IMR-90 (cell line): Measurements from ENCODE around the gene NT5E. TPM values are rescaled to one million over a fixed set of nuclear protein-coding genes. Genes with fewer than 3 reads are reported as not detected.

ENCODE experiments used
- ATAC-seq: fragments of 200-7000 bp; cut with Tn5 transposase; 2 replicates; pipeline ENCODE4 v1.9.1; 2020; ENCODE audit warnings: low read depth, mild to moderate bottlenecking, moderate library complexity
- BruUV-seq: library from RNA; stranded (reverse); fragments of 400-500 nt; replicated peaks from 2 replicates; lab custom pipeline; 2021; lab: Mats Ljungman, UMichigan
- CTCF ChIA-PET: fragments of 300-600 bp; formaldehyde crosslinking; extraction: SDS; loops from one replicate; lab custom pipeline; 2021; ENCODE audit warnings: antibody characterized with exemption; lab: Yijun Ruan, JAX
- POLR2A ChIA-PET: fragments of 300-600 bp; sonication (Branson Sonifier 250); formaldehyde crosslinking; loops from one replicate; lab custom pipeline; 2022; ENCODE audit warnings: antibody characterized with exemption; ENCODE audit not compliant: unreplicated experiment; lab: Charles Lee
- DNase-seq: peaks from one replicate; pipeline ENCODE4 v3.0.0; 2013
- H2AFZ ChIP-seq: replicated peaks from 2 replicates; pipeline ENCODE3; 2013; ENCODE audit warnings: low read length, mild to moderate bottlenecking; ENCODE audit not compliant: poor library complexity
- H2AK5ac ChIP-seq: 2 replicates; pipeline ENCODE4 v1.6.1; 2013; ENCODE audit warnings: low read depth, low read length, inconsistent platforms
- H2AK9ac ChIP-seq: replicated peaks from 2 replicates; pipeline ENCODE3; 2013; ENCODE audit warnings: mild to moderate bottlenecking, low read depth, low read length, moderate library complexity; ENCODE audit not compliant: poor library complexity
- H2BK120ac ChIP-seq: 2 replicates; pipeline ENCODE4 v1.6.1; 2013; ENCODE audit warnings: low read depth, low read length, inconsistent platforms
- H2BK15ac ChIP-seq: 3 replicates; pipeline ENCODE4 v1.6.1; 2013; ENCODE audit warnings: low read depth, low read length, inconsistent platforms
- H2BK20ac ChIP-seq: 2 replicates; pipeline ENCODE4 v1.6.1; 2013; ENCODE audit warnings: low read depth, mild to moderate bottlenecking, inconsistent platforms, low read length, moderate library complexity
- H2BK5ac ChIP-seq: 2 replicates; pipeline ENCODE4 v1.6.1; 2013; ENCODE audit warnings: mild to moderate bottlenecking, low read depth, low read length, inconsistent platforms; ENCODE audit not compliant: poor library complexity, severe bottlenecking
- H3K14ac ChIP-seq: replicated peaks from 2 replicates; pipeline ENCODE4 v1.6.1; 2013; ENCODE audit warnings: low read depth, low read length, inconsistent platforms
- H3K18ac ChIP-seq: 2 replicates; pipeline ENCODE4 v1.6.1; 2013; ENCODE audit warnings: low read depth, low read length, control low read depth
- H3K23ac ChIP-seq: 2 replicates; pipeline ENCODE4 v1.6.1; 2013; ENCODE audit warnings: low read depth, low read length, inconsistent platforms
- H3K27ac ChIP-seq: 2 replicates; pipeline ENCODE4 v1.5.1; 2013; ENCODE audit warnings: mild to moderate bottlenecking, control low read depth, low read length; ENCODE audit not compliant: insufficient read depth
- H3K27me3 ChIP-seq: 2 replicates; pipeline ENCODE4 v1.6.1; 2013; ENCODE audit warnings: low read length; ENCODE audit not compliant: control insufficient read depth, insufficient read depth
- H3K36me3 ChIP-seq: 2 replicates; pipeline ENCODE4 v1.6.1; 2013; ENCODE audit warnings: low read length, mixed read lengths; ENCODE audit not compliant: control insufficient read depth, insufficient read depth
- H3K4ac ChIP-seq: 2 replicates; pipeline ENCODE4 v1.6.1; 2013; ENCODE audit warnings: low read depth, low read length, inconsistent platforms
- H3K4me1 ChIP-seq: 2 replicates; pipeline ENCODE4 v1.6.1; 2013; ENCODE audit warnings: low read length, mixed read lengths; ENCODE audit not compliant: control insufficient read depth, insufficient read depth
- H3K4me2 ChIP-seq: 2 replicates; pipeline ENCODE4 v1.6.1; 2013; ENCODE audit warnings: low read depth, mild to moderate bottlenecking, control low read depth, low read length, moderate library complexity
- H3K4me3 ChIP-seq: 2 replicates; pipeline ENCODE4 v1.5.1; 2013; ENCODE audit warnings: low read depth, mild to moderate bottlenecking, control low read depth, low read length, moderate library complexity; ENCODE audit not compliant: insufficient read depth
- H3K56ac ChIP-seq: 2 replicates; pipeline ENCODE4 v1.6.1; 2013; ENCODE audit warnings: low read length, inconsistent platforms; ENCODE audit not compliant: insufficient read depth; ENCODE audit errors: extremely low read depth
- H3K79me1 ChIP-seq, 2 experiments: 2 replicates each; pipeline ENCODE4 v1.6.1; 2013; ENCODE audit warnings: low read length in 2 of 2, inconsistent platforms in 1 of 2, low read depth in 1 of 2
- H3K9ac ChIP-seq: 2 replicates; pipeline ENCODE4 v1.6.1; 2013; ENCODE audit warnings: low read depth, low read length, control low read depth
- H3K9me1 ChIP-seq: 2 replicates; pipeline ENCODE4 v1.6.1; 2013; ENCODE audit warnings: low read length, inconsistent platforms; ENCODE audit not compliant: insufficient read depth
- H3K9me3 ChIP-seq: 2 replicates; pipeline ENCODE4 v1.6.1; 2013; ENCODE audit warnings: low read length; ENCODE audit not compliant: control insufficient read depth, insufficient read depth
- H4K20me1 ChIP-seq: 2 replicates; pipeline ENCODE4 v1.6.1; 2013; ENCODE audit warnings: low read length, inconsistent platforms; ENCODE audit not compliant: insufficient read depth
- H4K5ac ChIP-seq: 2 replicates; pipeline ENCODE4 v1.6.1; 2013; ENCODE audit warnings: mild to moderate bottlenecking, low read depth, low read length, control low read depth
- H4K8ac ChIP-seq, 2 experiments: 2 replicates each; pipeline ENCODE4 v1.6.1; 2013; ENCODE audit warnings: low read depth in 2 of 2, low read length in 2 of 2, control low read depth in 1 of 2, inconsistent platforms in 1 of 2
- H4K91ac ChIP-seq: 2 replicates; pipeline ENCODE4 v1.6.1; 2013; ENCODE audit warnings: low read depth, low read length, inconsistent platforms; ENCODE audit not compliant: insufficient read depth
- BHLHE40 ChIP-seq: fragments of 150-350 bp; IDR thresholded peaks from 2 replicates; pipeline ENCODE4 v1.6.1; 2016; ENCODE audit warnings: mild to moderate bottlenecking, low read depth, low read length
- CHD1 ChIP-seq: IDR thresholded peaks from 2 replicates; pipeline ENCODE4 v1.6.1; 2012; ENCODE audit warnings: low read depth, low read length, improper control_type of control experiment
- FOS ChIP-seq: fragments of 150-350 bp; IDR thresholded peaks from 2 replicates; pipeline ENCODE4 v1.6.1; 2016; ENCODE audit warnings: low read depth, low read length
- MAFK ChIP-seq: IDR thresholded peaks from 2 replicates; pipeline ENCODE4 v1.6.1; 2012; ENCODE audit warnings: low read depth, low read length, improper control_type of control experiment
- MAZ ChIP-seq: IDR thresholded peaks from 2 replicates; pipeline ENCODE4 v1.6.1; 2012; ENCODE audit warnings: low read depth, mild to moderate bottlenecking, low read length, improper control_type of control experiment, moderate library complexity, borderline replicate concordance
- MXI1 ChIP-seq: IDR thresholded peaks from 2 replicates; pipeline ENCODE4 v1.6.1; 2012; ENCODE audit warnings: low read depth, mild to moderate bottlenecking, low read length, moderate library complexity, borderline replicate concordance
- NFE2L2 ChIP-seq: fragments of 150-350 bp; IDR thresholded peaks from 2 replicates; pipeline ENCODE4 v1.6.1; 2016; ENCODE audit warnings: low read depth, mild to moderate bottlenecking, low read length
- POLR2A ChIP-seq: IDR thresholded peaks from 2 replicates; pipeline ENCODE4 v1.6.1; 2012; ENCODE audit warnings: mild to moderate bottlenecking, low read depth, low read length
- RAD21 ChIP-seq: IDR thresholded peaks from 2 replicates; pipeline ENCODE4 v1.6.1; 2012; ENCODE audit warnings: low read length, improper control_type of control experiment
- RCOR1 ChIP-seq: IDR thresholded peaks from 2 replicates; pipeline ENCODE4 v1.6.1; 2012; ENCODE audit warnings: mild to moderate bottlenecking, low read length, improper control_type of control experiment; ENCODE audit not compliant: insufficient replicate concordance
- SMC3 ChIP-seq: fragments of 150-350 bp; IDR thresholded peaks from 2 replicates; pipeline ENCODE4 v1.6.1; 2016; ENCODE audit warnings: low read depth, mild to moderate bottlenecking, antibody characterized with exemption, low read length, moderate library complexity
- WGBS, 2 experiments: methylation state at CpG; one replicate each; pipeline versions ENCODE4 v1.1.5 to v1.1.7; 2013; ENCODE audit warnings: missing lambda C conversion rate in 2 of 2; ENCODE audit not compliant: insufficient read length in 1 of 2; ENCODE audit errors: extremely low coverage in 2 of 2; 5-methylcytosine and 5-hydroxymethylcytosine counted together
- dilution Hi-C: fragments of 300-500 bp; cut with HindIII; formaldehyde crosslinking; loops from one replicate; pipeline ENCODE4 v1.14.3; 2018; ENCODE audit warnings: low sequenced_read_pairs; ENCODE audit not compliant: unreplicated experiment
- in situ Hi-C: fragments of 300-500 bp; cut with MboI; formaldehyde crosslinking; loops from 3 replicates; pipeline ENCODE4 v1.14.3; 2019; ENCODE audit warnings: low sequenced_read_pairs, inconsistent platforms, mixed read lengths
- intact Hi-C: fragments of 100-400 bp; cut with micrococcal nuclease; formaldehyde crosslinking; loops from 2 replicates; pipeline ENCODE4 v1.10.0; 2022
- polyA plus RNA-seq, 3 experiments: library from polyadenylated mRNA; depleted of rRNA; stranded (reverse); fragments of >200 nt; gene quantifications; 2 replicates each; pipeline ENCODE4 v1.2.3, GENCODE V29; 2012; ENCODE audit warnings: low replicate concordance in 1 of 3
- total RNA-seq: library from RNA; depleted of rRNA; stranded (reverse); fragments of >200 nt; gene quantifications from 2 replicates; pipeline ENCODE4 v1.2.3, GENCODE V29; 2012
- TF ChIP-seq, protein P1 (sequence below): fragments of 150-350 bp; IDR thresholded peaks from 2 replicates; pipeline ENCODE4 v1.6.1; 2016; ENCODE audit warnings: low read depth, mild to moderate bottlenecking, low read length, moderate library complexity, borderline replicate concordance
- TF ChIP-seq, protein P2 (sequence below): conservative IDR thresholded peaks from 2 replicates; pipeline ENCODE4 v1.5.1; 2012; ENCODE audit warnings: mild to moderate bottlenecking, low read depth, low read length, improper control_type of control experiment
- TF ChIP-seq, protein P3 (sequence below): fragments of 150-350 bp; IDR thresholded peaks from 2 replicates; pipeline ENCODE4 v1.6.1; 2017; ENCODE audit warnings: mild to moderate bottlenecking, antibody characterized with exemption, low read length, low read depth

NT5E gene
- total and polyA plus RNA-seq, 2 of the 4 experiments (the other 2 are of a cell fraction), result 153 to 280 TPM

- Histone ChIP-seq H4K20me1 (no peaks in the 10 kb centered on the region), H3K79me1 (peaks cover 11 to 29% of the 10 kb centered on the region in 2 experiments; a peak in 3 of 4 replicates), H3K4me2 (peak overlapping the region; percentile 87), H3K23ac (peak overlapping the region; percentile 100), H2AK9ac (peak overlapping the region; percentile 97), H2BK15ac (peak overlapping the region; percentile 95), H2AFZ (peak overlapping the region; percentile 82), H3K9me3 (no peaks in the 10 kb centered on the region), H4K8ac (peak overlapping the region; percentile 74 to 99), H3K27ac (peak overlapping the region; percentile 95), H3K27me3 (no peaks in the 10 kb centered on the region), H3K4ac (peak overlapping the region; percentile 100), H3K9ac (peak overlapping the region; percentile 79), H3K4me3 (no peak overlapping the region), H2BK20ac (peak overlapping the region; percentile 100), H3K36me3 (no peaks in the 10 kb centered on the region), H3K18ac (peak overlapping the region; percentile 99), H4K91ac (peak overlapping the region; percentile 99), H3K14ac (peak overlapping the region; percentile 100), H2AK5ac (peak overlapping the region; percentile 97), H2BK5ac (peak overlapping the region; percentile 100), H3K4me1 (peaks cover 44% of the 10 kb centered on the region), H3K56ac (peak overlapping the region; percentile 99), H2BK120ac (peak overlapping the region; percentile 100), H4K5ac (peak overlapping the region; percentile 91), H3K9me1 (peaks cover 31% of the 10 kb centered on the region)
- in situ Hi-C loops (no loop called here), intact Hi-C loops (loop anchor here (1.0 to 2.0 kb wide), 4 partner anchors 14 to 80 kb away; no protein-coding TSS in a partner anchor), dilution Hi-C loops (no loop called here)
- no CpG with 5 or more reads among the region's 2 CpGs for WGBS, 2 experiments
- BruUV-seq, result TSS peak; percentile 78
- peak; percentile 92 for DNase-seq
- CTCF ChIA-PET, result interaction anchor here (0.9 to 1.4 kb wide), 3 partner anchors 18 to 79 kb away, joined by 3 to 4 read pairs (median 3); no protein-coding TSS in a partner anchor
- peak; percentile 78 for ATAC-seq
- POLR2A ChIA-PET, result interaction anchor here (3.4 kb wide), 1 partner anchor 47 kb away, joined by 40 read pairs; the partner anchor contains the start of gene NT5E
- TF ChIP-seq MAFK, result no peak
- TF ChIP-seq BHLHE40, result no peak
- no peak for TF ChIP-seq POLR2A
- no peak for TF ChIP-seq SMC3
- TF ChIP-seq CHD1, result no peak
- peak; percentile 49 for TF ChIP-seq RCOR1
- TF ChIP-seq, protein P1, sequence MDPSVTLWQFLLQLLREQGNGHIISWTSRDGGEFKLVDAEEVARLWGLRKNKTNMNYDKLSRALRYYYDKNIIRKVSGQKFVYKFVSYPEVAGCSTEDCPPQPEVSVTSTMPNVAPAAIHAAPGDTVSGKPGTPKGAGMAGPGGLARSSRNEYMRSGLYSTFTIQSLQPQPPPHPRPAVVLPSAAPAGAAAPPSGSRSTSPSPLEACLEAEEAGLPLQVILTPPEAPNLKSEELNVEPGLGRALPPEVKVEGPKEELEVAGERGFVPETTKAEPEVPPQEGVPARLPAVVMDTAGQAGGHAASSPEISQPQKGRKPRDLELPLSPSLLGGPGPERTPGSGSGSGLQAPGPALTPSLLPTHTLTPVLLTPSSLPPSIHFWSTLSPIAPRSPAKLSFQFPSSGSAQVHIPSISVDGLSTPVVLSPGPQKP, result no peak
- peak; percentile 17; the same call in 1 of the 2 replicates for TF ChIP-seq RAD21
- TF ChIP-seq FOS, result peak; percentile 62
- 0 out of 2 replicates have a peak, but pooled peaks have one; percentile 25 for TF ChIP-seq MAZ
- TF ChIP-seq, protein P2, sequence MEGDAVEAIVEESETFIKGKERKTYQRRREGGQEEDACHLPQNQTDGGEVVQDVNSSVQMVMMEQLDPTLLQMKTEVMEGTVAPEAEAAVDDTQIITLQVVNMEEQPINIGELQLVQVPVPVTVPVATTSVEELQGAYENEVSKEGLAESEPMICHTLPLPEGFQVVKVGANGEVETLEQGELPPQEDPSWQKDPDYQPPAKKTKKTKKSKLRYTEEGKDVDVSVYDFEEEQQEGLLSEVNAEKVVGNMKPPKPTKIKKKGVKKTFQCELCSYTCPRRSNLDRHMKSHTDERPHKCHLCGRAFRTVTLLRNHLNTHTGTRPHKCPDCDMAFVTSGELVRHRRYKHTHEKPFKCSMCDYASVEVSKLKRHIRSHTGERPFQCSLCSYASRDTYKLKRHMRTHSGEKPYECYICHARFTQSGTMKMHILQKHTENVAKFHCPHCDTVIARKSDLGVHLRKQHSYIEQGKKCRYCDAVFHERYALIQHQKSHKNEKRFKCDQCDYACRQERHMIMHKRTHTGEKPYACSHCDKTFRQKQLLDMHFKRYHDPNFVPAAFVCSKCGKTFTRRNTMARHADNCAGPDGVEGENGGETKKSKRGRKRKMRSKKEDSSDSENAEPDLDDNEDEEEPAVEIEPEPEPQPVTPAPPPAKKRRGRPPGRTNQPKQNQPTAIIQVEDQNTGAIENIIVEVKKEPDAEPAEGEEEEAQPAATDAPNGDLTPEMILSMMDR, result no peak
- TF ChIP-seq NFE2L2, result no peak
- no peak for TF ChIP-seq MXI1
- TF ChIP-seq, protein P3, sequence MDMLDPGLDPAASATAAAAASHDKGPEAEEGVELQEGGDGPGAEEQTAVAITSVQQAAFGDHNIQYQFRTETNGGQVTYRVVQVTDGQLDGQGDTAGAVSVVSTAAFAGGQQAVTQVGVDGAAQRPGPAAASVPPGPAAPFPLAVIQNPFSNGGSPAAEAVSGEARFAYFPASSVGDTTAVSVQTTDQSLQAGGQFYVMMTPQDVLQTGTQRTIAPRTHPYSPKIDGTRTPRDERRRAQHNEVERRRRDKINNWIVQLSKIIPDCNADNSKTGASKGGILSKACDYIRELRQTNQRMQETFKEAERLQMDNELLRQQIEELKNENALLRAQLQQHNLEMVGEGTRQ, result no peak
Observed at GRCh38 chr6:85403331-85404015, 46.4 kb upstream of the NT5E start.
